Fibroblast of mammary gland (primary cell): ENCODE results near the gene MICAL2.

Source experiments
- DNase-seq: peaks from one replicate; pipeline ENCODE4 v3.0.0-alpha.2; 2010; ENCODE audit warnings: low read depth
- H3K4me3 ChIP-seq: 2 replicates; pipeline ENCODE4 v1.5.1; 2011; ENCODE audit warnings: low read depth, mild to moderate bottlenecking, low read length, moderate library complexity; ENCODE audit not compliant: control insufficient read depth
- CTCF ChIP-seq: conservative IDR thresholded peaks from 2 replicates; pipeline ENCODE4 v1.5.1; 2011; ENCODE audit warnings: low read depth, low read length, inconsistent platforms; ENCODE audit not compliant: control insufficient read depth, insufficient read depth

MICAL2 gene

GRCh38 chr11:12219757-12220156, 109.4 kb downstream of the MICAL2 start:
- DNase-seq: no peak
- H3K4me3 ChIP-seq: no peak overlapping the region
- no peak for TF ChIP-seq CTCF

- no peak for DNase-seq
- no peak for TF ChIP-seq CTCF
- H3K4me3 ChIP-seq: no peak overlapping the region
Measured at GRCh38 chr11:12220305-12220704, 109.9 kb downstream of the MICAL2 start.

GRCh38 chr11:12221051-12221535, 110.7 kb downstream of the MICAL2 start:
- no peak for DNase-seq
- TF ChIP-seq CTCF: no peak
- H3K4me3 ChIP-seq: no peak overlapping the region

GRCh38 chr11:12222055-12222792, 111.8 kb downstream of the MICAL2 start:
- DNase-seq: no peak
- no peak overlapping the region for H3K4me3 ChIP-seq
- no peak for TF ChIP-seq CTCF

GRCh38 chr11:12223771-12224536, 113.6 kb downstream of the MICAL2 start:
- no peak overlapping the region for H3K4me3 ChIP-seq

GRCh38 chr11:12224537-12224893, 114.1 kb downstream of the MICAL2 start:
- no peak for TF ChIP-seq CTCF
- H3K4me3 ChIP-seq: no peak overlapping the region
- peak; percentile 48 for DNase-seq

More at GRCh38 chr11:12223771-12224536, 113.6 kb downstream of the MICAL2 start:
- no peak for DNase-seq
- TF ChIP-seq CTCF: no peak
